Uterus (tissue), 2 donors: ENCODE measurements around the gene LRP8.

Experiments
- POLR2A ChIP-seq, 2 donors: fragments of 450-650 bp; IDR thresholded peaks; one replicate each; pipeline ENCODE4 v1.6.1; 2016; ENCODE audit warnings: antibody characterized with exemption in 2 of 2, mild to moderate bottlenecking in 1 of 2, moderate library complexity in 1 of 2
- TF ChIP-seq, protein P1 (sequence below), 4 experiments: fragments of 200-600 bp in 2 of 4; fragments of 450-650 bp in 2 of 4; sonication (generic) in 2 of 4; IDR thresholded peaks; one replicate each; pipeline ENCODE4 v1.5.1; 2016 to 2019; ENCODE audit warnings: antibody characterized with exemption in 4 of 4, mild to moderate bottlenecking in 2 of 4, moderate library complexity in 1 of 4

GRCh38 chr1:53310847-53311681, 16.8 kb downstream of the LRP8 start:
- TF ChIP-seq, protein P1, sequence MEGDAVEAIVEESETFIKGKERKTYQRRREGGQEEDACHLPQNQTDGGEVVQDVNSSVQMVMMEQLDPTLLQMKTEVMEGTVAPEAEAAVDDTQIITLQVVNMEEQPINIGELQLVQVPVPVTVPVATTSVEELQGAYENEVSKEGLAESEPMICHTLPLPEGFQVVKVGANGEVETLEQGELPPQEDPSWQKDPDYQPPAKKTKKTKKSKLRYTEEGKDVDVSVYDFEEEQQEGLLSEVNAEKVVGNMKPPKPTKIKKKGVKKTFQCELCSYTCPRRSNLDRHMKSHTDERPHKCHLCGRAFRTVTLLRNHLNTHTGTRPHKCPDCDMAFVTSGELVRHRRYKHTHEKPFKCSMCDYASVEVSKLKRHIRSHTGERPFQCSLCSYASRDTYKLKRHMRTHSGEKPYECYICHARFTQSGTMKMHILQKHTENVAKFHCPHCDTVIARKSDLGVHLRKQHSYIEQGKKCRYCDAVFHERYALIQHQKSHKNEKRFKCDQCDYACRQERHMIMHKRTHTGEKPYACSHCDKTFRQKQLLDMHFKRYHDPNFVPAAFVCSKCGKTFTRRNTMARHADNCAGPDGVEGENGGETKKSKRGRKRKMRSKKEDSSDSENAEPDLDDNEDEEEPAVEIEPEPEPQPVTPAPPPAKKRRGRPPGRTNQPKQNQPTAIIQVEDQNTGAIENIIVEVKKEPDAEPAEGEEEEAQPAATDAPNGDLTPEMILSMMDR (IDR thresholded peaks at IDR 0.05), result no peak
- no peak for TF ChIP-seq POLR2A (IDR thresholded peaks at IDR 0.05)
